HEK293T (cell line): Measurements from ENCODE around the gene JMJD7.

Source experiments
- BHLHE40 ChIP-seq: fragments of 450-650 bp; IDR thresholded peaks from 2 replicates; pipeline ENCODE4 v1.6.1; 2016; ENCODE audit warnings: mild to moderate bottlenecking, moderate library complexity, borderline replicate concordance
- FOXM1 ChIP-seq: fragments of 450-650 bp; IDR thresholded peaks from 2 replicates; pipeline ENCODE4 v1.6.1; 2017; ENCODE audit warnings: mild to moderate bottlenecking, borderline replicate concordance
- HDGF ChIP-seq: fragments of 450-650 bp; IDR thresholded peaks from 2 replicates; pipeline ENCODE4 v1.6.1; 2017; ENCODE audit warnings: antibody characterized with exemption, borderline replicate concordance
- SUZ12 ChIP-seq: fragments of 450-650 bp; IDR thresholded peaks from 2 replicates; pipeline ENCODE4 v1.6.1; 2016; ENCODE audit warnings: mild to moderate bottlenecking

DNA sequence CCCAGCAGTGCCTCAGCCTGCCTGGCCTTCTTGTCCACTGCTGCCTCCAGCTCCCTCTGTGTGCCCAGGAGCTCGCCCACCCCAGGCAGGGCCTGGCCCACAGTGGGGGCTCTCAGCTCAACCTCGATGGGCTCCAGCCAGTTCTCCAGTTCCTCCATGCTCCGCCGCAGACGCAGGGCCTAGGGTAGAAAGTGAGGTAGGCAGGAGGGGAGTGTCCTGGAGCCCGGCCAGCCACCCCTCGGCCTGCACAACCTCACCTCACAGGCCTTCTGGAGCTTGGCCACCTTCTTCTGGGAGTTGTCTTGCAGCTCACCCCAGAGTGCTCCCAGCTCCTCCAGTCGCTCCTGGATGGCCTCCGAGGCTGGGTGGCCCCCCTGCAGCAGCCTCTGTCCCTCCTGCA, 29.4 kb downstream of the JMJD7 start:
- TF ChIP-seq FOXM1: no peak
- TF ChIP-seq HDGF: no peak
- no peak for TF ChIP-seq SUZ12
- TF ChIP-seq BHLHE40: no peak
